Stimulated activated CD4-positive, alpha-beta T cell treated with anti-CD3 and anti-CD28 coated beads, Interleukin-15, amount 100 ng/mL, for 48 hours (primary cell): ENCODE measurements around the gene CDC42BPB.

Experiments used
- DNase-seq, 2 donors: peaks; one replicate each; pipeline ENCODE4 v3.0.0-alpha.2; 2020; ENCODE audit warnings: low read depth in 2 of 2

CDC42BPB gene

DNA sequence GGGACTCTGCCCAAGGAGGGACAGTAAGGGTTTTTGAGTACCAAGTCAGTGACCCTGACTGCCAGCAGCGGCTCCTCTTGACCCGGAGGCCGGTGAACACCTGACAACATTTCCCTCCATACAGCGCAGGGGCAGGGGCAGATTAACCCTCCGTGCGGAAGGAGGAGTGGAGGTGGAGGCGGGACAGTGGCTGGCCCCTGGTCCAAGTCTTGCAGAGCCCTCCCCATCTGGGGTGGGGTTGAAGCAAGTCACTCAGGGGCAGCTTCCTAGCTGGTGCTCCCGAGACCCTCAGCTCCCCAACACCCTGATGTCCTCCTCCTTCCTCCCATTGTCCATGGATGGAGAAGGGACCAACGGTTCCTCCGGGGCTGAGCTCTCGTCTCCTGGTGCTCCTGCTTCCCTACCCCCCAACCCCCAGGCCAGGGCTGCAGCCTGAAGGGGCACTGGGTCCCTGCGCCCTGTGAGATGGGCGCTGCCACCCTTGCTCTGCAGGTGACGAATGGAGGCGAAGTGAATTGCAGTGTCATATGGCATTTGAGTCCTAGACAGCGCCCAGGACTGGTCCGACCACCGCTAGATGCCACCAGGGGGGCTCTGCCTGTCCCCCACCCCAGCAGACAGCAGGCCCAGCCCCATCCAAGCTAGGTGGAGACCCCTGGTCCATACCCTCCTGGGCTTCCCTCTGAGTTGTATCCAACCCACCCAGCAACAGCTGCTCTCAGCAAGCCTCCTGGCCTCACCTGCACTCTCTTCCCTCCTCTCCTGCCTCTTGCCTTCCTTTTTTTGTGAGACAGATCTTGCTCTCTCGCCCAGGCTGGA is 141.8 kb downstream of the CDC42BPB start:
- no peak for DNase-seq

DNA sequence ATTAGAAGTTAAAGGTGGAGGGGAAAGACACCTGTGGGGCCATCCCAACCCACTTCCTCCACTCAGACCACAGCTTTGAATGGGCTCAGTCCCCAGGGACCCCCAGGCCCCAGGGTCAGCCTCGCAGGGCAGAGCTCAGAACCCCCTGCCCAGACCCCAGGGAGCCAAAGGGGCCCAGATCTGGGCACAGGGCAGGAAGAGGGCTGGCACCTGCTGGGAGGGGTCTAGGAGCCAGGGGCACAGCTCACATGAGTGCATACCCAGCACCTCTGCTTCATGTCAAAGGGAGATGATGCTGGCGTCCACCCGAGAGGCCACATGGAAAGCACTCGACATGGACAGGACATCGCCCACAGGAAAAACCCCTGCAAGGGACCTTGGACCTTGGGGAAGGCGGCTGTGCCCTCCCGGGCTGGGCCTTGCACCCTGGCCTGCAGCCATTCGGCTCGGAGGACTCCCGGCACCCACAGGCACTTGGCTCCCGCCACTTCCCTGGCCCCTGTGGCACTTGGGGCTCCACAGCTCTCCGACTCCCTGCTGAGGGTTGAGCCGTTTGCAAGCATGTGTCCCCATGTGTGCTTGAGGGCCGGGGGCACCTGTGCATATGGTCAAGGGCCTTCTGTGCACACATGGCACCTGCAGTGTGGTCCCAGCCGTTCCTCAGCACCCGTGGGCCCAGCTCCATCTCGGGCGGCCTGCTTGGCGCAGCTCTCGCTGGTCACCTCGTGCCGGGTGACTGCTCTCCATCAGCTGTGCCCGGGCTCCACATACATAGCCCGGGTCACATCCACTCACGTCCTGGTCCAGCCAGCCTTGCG is 142.7 kb downstream of the CDC42BPB start:
- no peak for DNase-seq

DNA sequence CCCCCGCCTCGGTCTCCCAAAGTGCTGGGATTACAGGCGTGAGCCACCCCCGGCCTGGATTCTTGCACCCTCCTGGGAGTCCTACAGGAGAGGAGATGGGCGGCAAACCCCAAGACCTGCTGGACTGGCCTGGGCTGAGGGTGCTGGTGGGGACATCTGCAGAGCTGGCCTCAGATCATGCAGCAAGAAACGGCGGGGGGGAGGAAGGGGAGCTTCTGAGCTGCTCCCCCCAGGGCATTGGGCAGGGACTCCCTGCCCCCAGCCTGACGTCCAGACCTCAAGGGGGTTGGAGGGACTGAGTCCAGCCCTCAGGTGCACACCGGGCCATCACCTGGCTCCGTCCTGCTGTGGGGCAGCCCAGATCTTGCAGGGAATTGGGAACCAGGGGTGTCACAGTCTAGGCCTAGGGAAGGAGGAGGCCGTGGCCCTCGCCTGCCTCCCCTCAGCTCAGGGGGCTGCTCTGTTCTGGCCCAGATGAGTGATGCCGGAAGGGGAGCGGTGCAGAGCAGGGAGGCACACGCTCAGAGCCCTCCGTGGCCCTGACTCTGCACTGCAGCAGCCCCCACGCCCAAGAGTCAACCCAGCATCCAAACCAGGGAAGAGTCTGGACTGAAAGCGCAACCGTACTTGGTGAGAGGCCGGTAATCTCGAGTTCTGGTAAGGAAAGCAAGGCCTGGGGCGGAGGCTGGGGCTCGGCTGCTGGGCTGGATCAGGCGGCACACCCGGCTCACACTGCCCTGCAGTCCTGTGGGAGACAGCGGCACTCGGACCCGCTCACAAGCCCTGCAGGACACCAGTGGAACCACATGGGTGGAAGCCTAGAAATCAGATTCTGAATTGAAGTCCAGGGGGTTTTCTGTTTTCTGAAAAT is 143.8 kb downstream of the CDC42BPB start:
- no peak for DNase-seq

DNA sequence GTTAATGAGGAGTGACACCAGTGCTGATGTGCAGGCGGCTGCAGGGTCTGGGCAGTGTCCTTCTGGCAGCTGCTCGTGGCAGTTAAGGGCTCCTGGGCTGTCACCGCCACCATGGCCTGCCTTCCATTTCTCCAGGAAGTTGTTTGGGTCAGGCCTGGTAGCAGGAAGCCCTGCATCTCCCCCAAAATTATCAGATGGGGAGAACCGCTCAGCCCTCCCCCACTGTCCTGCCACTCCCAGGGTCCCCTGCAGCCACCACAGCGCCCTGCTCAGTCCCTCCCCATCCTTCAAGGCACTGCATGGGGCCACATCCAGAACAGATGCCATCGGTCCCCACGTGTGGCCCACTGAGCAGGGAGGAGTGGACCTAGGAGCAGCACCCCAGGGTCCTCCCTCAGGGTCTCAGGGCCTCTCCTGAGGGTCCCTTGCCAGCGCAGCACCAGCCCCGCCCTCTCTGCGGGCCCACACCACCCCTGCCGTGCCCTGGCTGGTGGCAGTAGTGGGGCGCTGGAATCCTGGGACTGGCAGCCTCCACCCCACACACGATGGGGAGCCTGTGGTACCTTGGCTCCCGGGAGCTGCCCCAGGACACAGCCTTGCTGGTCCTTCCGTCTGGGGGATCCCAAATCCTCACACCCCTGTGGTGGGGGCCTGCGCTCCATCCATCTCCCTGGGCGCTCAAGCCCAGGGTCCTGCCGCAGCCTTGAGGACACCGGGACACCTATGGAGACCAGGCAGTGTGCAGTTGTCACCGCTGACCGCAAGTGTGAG is 145.2 kb downstream of the CDC42BPB start:
- DNase-seq = no peak

DNA sequence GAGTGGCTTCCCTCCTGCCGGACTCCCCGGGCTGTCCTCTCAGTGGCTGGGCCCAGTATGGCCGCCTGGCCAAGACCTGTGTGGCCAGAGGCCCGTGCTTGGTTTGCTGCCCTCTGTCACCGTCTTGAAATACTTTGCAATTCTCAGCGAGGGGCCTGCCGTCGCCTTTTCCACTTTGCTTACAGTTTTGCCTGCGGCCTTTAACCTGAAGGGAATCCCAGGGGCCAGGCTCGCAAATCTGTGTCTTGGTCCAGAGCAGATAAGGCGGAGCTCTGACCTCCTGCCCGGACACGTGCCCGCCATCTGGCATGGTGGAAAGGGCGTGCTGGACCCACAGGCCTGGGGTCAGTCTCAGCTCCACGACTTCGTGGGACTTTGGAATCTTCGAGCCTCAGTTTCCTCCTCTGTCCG is 145.8 kb downstream of the CDC42BPB start:
- no peak for DNase-seq

DNA sequence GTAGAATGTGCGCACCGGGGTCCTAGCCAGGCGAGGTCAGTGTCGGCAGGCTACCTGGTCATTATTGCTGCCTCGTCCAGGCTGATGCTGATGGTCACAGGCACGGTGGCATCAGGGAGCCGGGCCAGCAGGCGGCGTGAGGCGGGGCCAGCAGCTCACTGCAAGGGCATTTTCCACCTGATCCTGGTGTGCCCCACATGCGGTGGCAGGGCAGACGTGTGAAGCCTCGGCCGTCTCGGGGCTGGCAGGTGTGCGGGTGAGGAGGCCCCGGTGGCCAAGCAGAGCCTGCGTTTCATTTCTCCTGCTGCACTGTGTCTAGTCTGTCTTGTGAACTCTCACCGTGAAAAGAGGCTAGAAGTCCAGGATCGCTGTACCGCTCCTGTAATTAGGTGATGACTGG is 146.9 kb downstream of the CDC42BPB start:
- DNase-seq = no peak

DNA sequence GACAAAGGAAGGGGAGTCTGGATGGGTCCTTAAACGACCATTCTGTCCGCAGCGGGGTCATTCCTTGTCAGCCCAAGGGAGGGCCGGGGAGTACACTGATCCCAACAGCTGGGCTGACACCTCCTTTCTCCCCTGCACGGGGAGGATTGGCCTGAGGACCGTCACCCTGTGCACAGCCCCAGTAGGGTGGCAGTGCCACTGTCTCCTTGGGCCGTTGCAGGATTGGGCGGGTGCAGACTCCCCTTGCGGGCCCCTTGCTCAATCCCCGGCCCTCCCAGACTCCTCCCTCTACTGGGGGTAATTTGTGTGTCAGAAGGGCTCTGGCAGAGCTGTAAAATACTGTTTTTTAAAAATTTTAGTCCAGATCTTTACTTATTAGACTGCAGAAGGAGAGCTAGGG is 147.4 kb downstream of the CDC42BPB start:
- DNase-seq = no peak

DNA sequence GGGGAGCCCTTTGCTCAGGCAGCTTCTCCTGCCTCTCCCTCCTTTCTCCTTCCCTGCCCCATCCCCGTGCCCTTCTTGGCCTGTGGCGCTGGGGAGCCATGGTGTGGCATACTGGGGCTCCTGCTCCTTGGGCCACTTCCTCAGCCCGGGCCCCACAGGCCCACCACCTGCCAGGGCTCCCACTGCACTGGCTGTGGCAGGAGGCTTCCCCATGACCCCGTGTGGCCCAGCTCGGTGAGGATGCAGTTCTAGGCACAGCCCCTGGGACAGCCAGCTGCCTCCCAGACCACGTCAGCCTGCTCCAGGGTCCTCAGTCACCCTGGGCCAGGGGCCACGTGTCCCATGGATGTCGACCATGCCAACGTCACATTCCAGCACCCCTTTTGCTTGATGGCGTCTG is 147.9 kb downstream of the CDC42BPB start:
- DNase-seq = no peak

DNA sequence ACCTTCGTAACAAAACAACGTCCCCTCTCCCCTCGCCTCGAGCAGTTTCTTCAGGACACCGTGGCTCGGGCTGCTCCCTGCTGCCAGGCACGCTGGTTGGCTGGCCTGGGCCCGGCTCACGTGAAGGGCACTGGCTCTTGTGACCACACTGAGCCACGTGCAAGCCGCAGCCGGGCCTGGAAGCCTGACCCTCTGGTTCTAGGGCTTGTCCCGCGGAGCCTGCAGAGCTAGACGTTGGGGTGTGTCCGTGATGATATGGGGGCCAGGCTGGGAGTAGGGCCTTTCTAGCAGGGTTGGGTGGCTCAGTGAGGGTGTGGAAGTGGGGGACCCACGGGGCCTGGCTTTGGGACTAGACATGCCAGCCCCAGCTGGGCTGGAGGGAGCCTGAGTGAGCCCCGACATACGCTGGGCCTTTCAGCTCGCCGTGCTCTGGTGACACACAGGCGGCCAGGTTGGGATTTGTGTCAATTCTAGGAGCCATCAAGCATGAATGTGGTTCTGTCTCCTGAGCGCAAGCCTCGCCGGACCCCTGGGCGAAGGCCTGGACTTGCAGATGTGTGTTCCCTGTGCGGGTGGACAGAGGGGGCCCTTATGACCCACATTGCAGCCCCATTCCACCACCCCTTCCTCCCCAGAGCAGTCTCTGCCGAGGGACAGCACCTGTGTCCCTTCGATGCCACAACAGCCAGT is 148.4 kb downstream of the CDC42BPB start:
- DNase-seq = no peak

DNA sequence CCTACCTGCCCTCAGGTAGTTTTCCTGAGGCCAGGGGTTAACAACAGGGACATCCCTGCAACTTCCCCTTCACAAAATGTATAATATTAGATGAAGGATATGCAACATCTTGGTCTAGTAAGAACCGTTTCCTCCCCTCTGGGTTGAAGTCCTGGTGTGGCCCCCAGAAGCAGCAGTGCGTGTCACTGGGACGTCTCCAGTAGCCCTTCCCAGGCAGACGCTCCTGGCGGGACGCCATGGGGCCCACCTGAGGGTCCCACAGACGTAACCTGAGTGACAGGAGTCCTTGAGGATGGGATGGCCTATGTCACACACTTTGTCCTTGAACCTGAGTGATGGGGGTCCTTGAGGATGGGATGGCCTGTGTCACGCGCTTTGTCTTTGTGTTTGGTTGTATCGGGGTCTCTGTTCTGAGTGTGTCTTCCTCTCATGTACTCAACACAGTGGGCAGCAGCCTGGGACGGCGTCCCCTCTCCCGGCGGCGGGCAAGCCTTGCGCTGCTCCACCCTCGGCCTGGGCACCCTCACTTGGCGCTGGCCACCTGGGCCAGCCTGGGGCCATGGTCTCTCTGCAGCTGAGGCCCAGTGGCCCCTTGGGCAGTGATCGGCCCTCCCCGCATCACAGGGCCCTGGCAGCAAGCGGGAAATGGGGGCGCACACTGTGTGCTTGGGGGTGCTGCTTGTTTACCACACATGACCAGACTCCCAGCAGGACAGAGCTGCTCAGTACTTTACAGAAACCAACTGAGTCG is 149.2 kb downstream of the CDC42BPB start:
- no peak for DNase-seq

DNA sequence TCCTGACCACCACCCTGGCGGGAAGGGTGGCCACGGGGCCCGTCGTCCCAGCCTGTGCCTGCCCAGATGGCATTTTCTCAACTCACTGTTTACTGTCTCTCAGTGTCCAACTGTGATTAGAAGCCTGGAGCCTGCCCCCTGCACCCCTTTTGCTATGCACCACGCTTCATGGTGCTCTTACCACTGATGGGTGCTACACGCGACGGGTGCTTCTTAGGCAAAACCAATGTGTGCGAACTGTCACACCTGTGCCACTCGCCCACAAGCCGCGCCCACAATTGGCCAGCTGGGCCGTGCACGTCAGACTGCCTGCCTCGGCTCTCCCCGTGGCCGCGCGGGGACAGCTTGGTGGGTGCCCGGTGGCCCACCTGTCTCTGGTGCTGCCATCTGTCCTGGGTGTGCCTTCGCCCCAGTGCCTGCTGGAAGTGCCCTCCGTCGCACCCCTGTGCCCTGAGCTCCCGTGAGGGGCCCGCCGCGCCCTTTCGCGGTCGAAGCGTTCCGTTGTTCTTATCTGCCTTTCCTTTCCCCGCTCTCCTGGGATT is 150.0 kb downstream of the CDC42BPB start:
- no peak for DNase-seq

DNA sequence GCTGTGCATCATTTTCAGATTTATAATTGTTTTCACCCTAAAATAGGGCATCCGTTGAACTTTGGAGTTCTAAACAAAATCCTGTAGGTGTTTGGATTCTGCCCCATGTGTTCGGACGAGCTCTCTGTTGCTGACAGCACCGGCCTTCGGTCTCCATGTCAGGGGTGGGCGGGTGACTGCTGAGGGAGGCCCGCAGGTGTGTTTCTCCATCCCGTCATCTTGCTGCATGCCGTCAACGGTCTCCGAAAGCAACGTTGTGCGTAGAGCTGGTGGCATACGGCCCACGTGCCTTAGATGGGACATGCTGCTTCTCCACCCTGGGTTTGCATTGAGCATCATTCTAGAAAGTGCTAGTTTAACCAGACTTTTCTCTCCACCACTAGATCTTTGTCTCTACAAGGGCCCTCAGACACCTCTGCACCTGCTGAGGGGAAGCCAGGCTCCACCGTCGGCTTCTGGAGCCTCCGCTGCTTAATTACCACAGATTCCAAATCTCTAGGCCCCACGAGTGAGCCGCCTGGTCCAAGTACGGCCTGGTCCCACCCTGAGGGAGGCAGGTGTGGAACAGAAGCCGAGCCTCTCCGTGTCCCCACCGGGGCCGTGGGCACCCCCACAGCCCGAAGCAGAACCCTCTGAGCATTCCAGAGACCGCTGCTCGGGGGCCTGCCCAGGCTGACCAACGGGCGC is 150.6 kb downstream of the CDC42BPB start:
- DNase-seq = no peak

DNA sequence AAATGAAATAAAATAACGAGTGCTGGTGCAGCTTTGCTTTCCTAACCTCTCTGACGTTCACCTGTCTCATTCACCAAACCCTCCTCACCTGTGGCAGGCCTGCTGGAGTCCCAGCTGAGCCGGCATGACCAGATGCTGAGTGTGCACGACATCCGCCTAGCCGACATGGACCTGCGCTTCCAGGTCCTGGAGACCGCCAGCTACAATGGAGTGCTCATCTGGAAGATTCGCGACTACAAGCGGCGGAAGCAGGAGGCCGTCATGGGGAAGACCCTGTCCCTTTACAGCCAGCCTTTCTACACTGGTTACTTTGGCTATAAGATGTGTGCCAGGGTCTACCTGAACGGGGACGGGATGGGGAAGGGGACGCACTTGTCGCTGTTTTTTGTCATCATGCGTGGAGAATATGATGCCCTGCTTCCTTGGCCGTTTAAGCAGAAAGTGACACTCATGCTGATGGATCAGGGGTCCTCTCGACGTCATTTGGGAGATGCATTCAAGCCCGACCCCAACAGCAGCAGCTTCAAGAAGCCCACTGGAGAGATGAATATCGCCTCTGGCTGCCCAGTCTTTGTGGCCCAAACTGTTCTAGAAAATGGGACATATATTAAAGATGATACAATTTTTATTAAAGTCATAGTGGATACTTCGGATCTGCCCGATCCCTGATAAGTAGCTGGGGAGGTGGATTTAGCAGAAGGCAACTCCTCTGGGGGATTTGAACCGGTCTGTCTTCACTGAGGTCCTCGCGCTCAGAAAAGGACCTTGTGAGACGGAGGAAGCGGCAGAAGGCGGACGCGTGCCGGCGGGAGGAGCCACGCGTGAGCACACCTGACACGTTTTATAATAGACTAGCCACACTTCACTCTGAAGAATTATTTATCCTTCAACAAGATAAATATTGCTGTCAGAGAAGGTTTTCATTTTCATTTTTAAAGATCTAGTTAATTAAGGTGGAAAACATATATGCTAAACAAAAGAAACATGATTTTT is 151.9 kb downstream of the CDC42BPB start:
- no peak for DNase-seq

DNA sequence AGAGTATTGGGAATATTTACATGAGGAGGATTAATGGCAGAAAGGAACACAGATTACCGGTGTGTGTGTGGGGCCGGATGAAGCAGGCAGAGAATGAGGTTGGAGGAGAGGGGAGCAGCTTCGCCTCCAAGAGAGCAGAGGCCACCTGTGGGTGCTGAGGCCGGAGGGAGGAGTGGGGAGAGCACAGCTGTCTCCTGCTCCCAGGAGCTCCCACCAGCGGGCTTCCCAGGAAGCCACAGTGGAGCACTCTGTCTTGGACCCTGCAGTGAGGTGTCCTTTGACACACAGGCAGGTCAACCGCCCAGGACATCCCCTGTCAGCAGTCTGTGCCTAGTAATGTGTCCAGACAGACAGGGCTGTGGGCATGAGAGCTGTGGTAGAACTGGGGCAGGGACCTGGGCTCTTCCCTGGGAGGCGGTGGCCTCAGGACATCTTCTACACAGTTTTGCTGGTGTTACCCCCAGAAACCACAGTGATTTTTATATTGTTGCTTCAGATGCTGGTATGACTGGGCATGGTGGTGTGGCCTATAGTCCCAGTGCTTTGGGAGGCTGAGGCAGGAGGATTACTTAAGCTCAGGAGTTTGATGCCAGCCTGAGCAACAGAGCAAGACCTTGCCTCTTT is 153.3 kb downstream of the CDC42BPB start:
- DNase-seq = no peak

DNA sequence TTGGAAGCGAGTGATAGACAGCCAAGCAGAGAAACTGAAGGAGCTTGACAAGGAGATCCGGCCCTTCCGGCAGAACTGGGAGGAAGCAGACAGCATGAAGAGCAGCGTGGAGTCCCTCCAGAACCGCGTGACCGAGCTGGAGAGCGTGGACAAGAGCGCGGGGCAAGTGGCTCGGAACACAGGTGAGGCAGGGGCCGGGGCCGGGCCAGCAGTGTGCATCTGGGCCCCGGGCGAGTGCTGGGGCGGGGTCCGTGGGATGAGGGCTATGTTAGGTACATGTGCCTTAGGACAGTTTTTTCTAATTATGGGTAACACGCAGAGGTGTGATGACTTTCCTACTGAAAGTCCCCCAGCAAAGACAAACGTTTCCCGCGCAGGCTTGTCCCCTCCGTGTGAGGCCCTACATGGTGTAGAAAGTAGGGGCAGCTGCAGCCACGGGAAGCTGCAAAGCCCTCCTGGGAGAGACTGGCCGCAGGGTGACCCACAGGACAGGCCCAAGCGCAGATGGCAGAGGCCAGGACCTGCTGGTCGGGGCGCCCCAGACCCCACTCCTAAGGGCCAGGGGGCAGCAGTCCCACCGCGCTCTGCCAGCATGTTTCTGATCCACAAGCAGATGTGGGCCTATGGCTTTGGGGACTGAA is 154.0 kb downstream of the CDC42BPB start:
- no peak for DNase-seq

DNA sequence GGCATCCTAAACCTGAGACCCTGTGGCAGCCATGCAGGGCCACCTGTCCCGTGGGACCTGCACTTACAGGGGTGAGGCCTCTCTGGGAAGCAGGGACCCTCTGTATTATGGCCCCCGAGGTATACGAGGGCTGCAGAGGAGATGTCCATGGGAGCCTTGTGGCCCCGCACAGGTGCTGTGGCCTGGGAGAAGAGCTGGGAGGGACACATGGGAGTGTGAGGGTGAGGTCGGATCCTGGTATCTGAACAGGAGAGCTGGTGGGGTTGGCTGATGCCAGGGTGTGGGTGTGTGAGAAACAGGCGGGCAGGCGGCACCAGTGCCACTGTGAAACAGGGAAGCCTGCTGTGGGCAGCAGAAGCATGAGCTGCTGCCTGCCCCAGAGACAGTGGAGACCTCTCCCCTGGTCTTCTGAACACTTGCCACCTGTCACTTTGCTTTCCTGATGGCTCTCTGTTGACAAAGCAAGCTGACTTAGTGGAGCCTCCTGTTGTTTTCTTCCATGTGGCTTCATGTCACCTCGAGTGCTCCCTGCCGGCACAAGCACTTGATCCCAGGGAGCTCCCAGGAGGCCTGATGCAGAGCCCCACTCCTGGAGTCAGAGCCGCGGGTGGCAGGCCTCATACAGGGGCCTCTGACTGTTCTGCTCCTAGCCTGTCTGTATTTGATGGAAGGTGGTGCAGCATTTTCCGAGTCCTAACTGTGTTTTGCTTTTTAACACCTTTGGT is 154.7 kb downstream of the CDC42BPB start:
- no peak for DNase-seq
